RWPE1 (cell line): Measurements from ENCODE around the gene TMEM132C.

Experiments
- CTCF ChIA-PET: fragments of 350-600 bp; sonication (Branson Sonifier 250); formaldehyde crosslinking; extraction: SDS; loops from one replicate; lab custom pipeline; 2021; lab: Yijun Ruan, JAX
- POLR2A ChIA-PET: fragments of 400-600 bp; formaldehyde crosslinking; extraction: SDS; loops from one replicate; lab custom pipeline; 2020; ENCODE audit warnings: antibody characterized with exemption; ENCODE audit not compliant: low non-redundant PET; lab: Yijun Ruan, JAX
- DNase-seq: peaks from one replicate; pipeline ENCODE4 v3.0.0; 2012; ENCODE audit warnings: low spot score
- H3K27ac ChIP-seq: fragments of 450-650 bp; 2 replicates; pipeline ENCODE4 v1.5.1; 2017
- CTCF ChIP-seq: fragments of 450-650 bp; conservative IDR thresholded peaks from 2 replicates; pipeline ENCODE4 v1.5.1; 2017; ENCODE audit warnings: low read depth, mild to moderate bottlenecking

TMEM132C gene

GRCh38 chr12:128456922-128457321 is 190.0 kb downstream of the TMEM132C start:
- no peak for DNase-seq
- CTCF ChIA-PET = no interaction called here
- no peak for TF ChIP-seq CTCF
- no peak overlapping the region for H3K27ac ChIP-seq
- POLR2A ChIA-PET = no interaction called here

- H3K27ac ChIP-seq = no peak overlapping the region
- ChIA-PET POLR2A (no interaction called here), CTCF (no interaction called here)
- DNase-seq = no peak
- no peak for TF ChIP-seq CTCF
These were observed 191.5 kb downstream of the TMEM132C start for GRCh38 chr12:128458301-128458974.

GRCh38 chr12:128459067-128459466 is 192.1 kb downstream of the TMEM132C start:
- DNase-seq = no peak
- CTCF ChIA-PET = no interaction called here
- POLR2A ChIA-PET = no interaction called here
- no peak overlapping the region for H3K27ac ChIP-seq
- TF ChIP-seq CTCF = no peak

- POLR2A ChIA-PET = no interaction called here
- DNase-seq = no peak
- no peak for TF ChIP-seq CTCF
- no peak overlapping the region for H3K27ac ChIP-seq
- CTCF ChIA-PET = no interaction called here
These were observed 196.9 kb downstream of the TMEM132C start for GRCh38 chr12:128463881-128464280.

- no peak overlapping the region for H3K27ac ChIP-seq
- DNase-seq = no peak
- CTCF ChIA-PET = no interaction called here
- no peak for TF ChIP-seq CTCF
- POLR2A ChIA-PET = no interaction called here
These were observed 200.9 kb downstream of the TMEM132C start for GRCh38 chr12:128467882-128468281.

GRCh38 chr12:128468926-128469325 is 202.0 kb downstream of the TMEM132C start:
- H3K27ac ChIP-seq = no peak overlapping the region
- no peak for DNase-seq
- ChIA-PET POLR2A (no interaction called here), CTCF (no interaction called here)
- no peak for TF ChIP-seq CTCF
